ENCODE results near the gene MPST.

GRCh38 chr22:37047006-37047405, 27.5 kb downstream of the MPST start:
- TF ChIP-seq POLR2AphosphoS5 (IDR thresholded peaks at IDR 0.05): no peak
- no peak for TF ChIP-seq CTCF (IDR thresholded peaks at IDR 0.05)
- no peak for TF ChIP-seq POLR2A (IDR thresholded peaks at IDR 0.05)
- no peak for TF ChIP-seq EP300 (IDR thresholded peaks at IDR 0.05)

Data from suprapubic skin (tissue), 4 donors.